COR-L47 (cell line): ENCODE results near the gene CSF3R.

Experiments
- DNase-seq: peaks from one replicate; lab custom pipeline; 2025; lab: John Stamatoyannopoulos, UW

Gene CSF3R

GRCh38 chr1:36419569-36419968, 63.1 kb downstream of the CSF3R start:
- no peak for DNase-seq

- no peak for DNase-seq
Measured at GRCh38 chr1:36419140-36419539, 63.6 kb downstream of the CSF3R start.

- DNase-seq = no peak
Measured at GRCh38 chr1:36417931-36418330, 64.8 kb downstream of the CSF3R start.
